Ovary (tissue), 9 donors: ENCODE results near the gene SLC39A7. TPM values are rescaled to one million over a fixed set of nuclear protein-coding genes. Genes with fewer than 3 reads are reported as not detected.
A peak's percentile ranks its signal among the peaks of the same experiment; 100 is the strongest.

Experiments
- DNase-seq, 5 donors: peaks; one replicate each; pipeline ENCODE4 v3.0.0-alpha.2; 2019 to 2020
- H3K27ac ChIP-seq, 2 donors: fragments of 200-600 bp; one replicate each; pipeline versions ENCODE4 v1.5.1 to v1.8.0; 2019 to 2022
- H3K27me3 ChIP-seq: fragments of 200-600 bp; one replicate; pipeline ENCODE4 v1.8.0; 2022
- H3K36me3 ChIP-seq: fragments of 200-600 bp; sonication (generic); one replicate; pipeline ENCODE4 v1.5.1; 2019
- H3K4me1 ChIP-seq: one replicate; pipeline ENCODE4 v1.8.1; 2013; ENCODE audit warnings: mild to moderate bottlenecking, moderate library complexity; ENCODE audit not compliant: insufficient read depth
- H3K4me3 ChIP-seq: fragments of 200-600 bp; sonication (generic); one replicate; pipeline ENCODE4 v1.5.1; 2017
- H3K9me3 ChIP-seq, 2 donors: fragments of 200-600 bp in 1 of 2; sonication (generic) in 1 of 2; one replicate each; pipeline versions ENCODE4 v1.5.1 to v1.8.1; 2013 to 2019; ENCODE audit warnings: mild to moderate bottlenecking in 1 of 2, moderate library complexity in 1 of 2
- CTCF ChIP-seq, 3 donors: fragments of 450-650 bp in 2 of 3; fragments of 200-600 bp in 1 of 3; IDR thresholded peaks; one replicate each; pipeline versions ENCODE4 v1.5.1 to v1.8.0; 2016 to 2022; ENCODE audit warnings: antibody characterized with exemption in 3 of 3, mild to moderate bottlenecking in 1 of 3
- EP300 ChIP-seq: sonication (generic); formaldehyde crosslinking; IDR thresholded peaks from one replicate; pipeline ENCODE4 v1.6.1; 2017; ENCODE audit warnings: antibody characterized with exemption
- POLR2A ChIP-seq: fragments of 450-650 bp; IDR thresholded peaks from one replicate; pipeline ENCODE4 v1.6.1; 2017; ENCODE audit warnings: antibody characterized with exemption, mild to moderate bottlenecking, moderate library complexity
- WGBS, 3 donors: extraction: QIAGEN DNeasy Blood & Tissue Kit in 1 of 3; methylation state at CpG; one replicate each; pipeline versions ENCODE4 v1.1.5 to v1.1.7; 2013 to 2017; 5-methylcytosine and 5-hydroxymethylcytosine counted together
- intact Hi-C, 4 donors: fragments of 100-400 bp; cut with DNase I; formaldehyde crosslinking; loops; one replicate each; pipeline versions ENCODE4 v1.11.0 to v1.15.1; 2022 to 2023
- polyA plus RNA-seq, 2 donors: library from polyadenylated mRNA; stranded (reverse); fragments of 200-250 nt in 1 of 2; fragments of 350-450 nt in 1 of 2; fragmentation: Illumina TruSeq in 1 of 2; extraction: RNeasy Lipid Tissue Mini Kit (QIAGEN cat#74804) in 1 of 2; gene quantifications; one replicate each; pipeline ENCODE4 v1.2.3, GENCODE V29; 2013 to 2014
- total RNA-seq, 7 donors: library from RNA; depleted of rRNA in 2 of 7; stranded (reverse); fragments of >200 nt in 2 of 7; fragmentation: NEBNext Ultra II Directional in 3 of 7; extraction: Animal tissue kit (Norgen Biotek cat#: 25700) in 3 of 7; gene quantifications; one replicate each; pipeline versions ENCODE4 v1.1.0 to v1.2.4, GENCODE V29; 2016 to 2023
- donor health status: DM: no; HTN: no; CAD: no; lungs with moderate emphysema.
- donor health status: DM: no; HTN: no; CAD: no.
- donor health status: Bipolar disorder and iron deficiency.
- donor health status: DM: yes; HTN: yes; CAD: no.
- donor health status: DM: no; HTN: no; CAD: no.
- donor health status: DM: yes; HTN: yes; CAD: no.

SLC39A7 gene
- total and polyA plus RNA-seq, 9 donors, result 27.4 to 80.0 (median 61.2) TPM

DNA sequence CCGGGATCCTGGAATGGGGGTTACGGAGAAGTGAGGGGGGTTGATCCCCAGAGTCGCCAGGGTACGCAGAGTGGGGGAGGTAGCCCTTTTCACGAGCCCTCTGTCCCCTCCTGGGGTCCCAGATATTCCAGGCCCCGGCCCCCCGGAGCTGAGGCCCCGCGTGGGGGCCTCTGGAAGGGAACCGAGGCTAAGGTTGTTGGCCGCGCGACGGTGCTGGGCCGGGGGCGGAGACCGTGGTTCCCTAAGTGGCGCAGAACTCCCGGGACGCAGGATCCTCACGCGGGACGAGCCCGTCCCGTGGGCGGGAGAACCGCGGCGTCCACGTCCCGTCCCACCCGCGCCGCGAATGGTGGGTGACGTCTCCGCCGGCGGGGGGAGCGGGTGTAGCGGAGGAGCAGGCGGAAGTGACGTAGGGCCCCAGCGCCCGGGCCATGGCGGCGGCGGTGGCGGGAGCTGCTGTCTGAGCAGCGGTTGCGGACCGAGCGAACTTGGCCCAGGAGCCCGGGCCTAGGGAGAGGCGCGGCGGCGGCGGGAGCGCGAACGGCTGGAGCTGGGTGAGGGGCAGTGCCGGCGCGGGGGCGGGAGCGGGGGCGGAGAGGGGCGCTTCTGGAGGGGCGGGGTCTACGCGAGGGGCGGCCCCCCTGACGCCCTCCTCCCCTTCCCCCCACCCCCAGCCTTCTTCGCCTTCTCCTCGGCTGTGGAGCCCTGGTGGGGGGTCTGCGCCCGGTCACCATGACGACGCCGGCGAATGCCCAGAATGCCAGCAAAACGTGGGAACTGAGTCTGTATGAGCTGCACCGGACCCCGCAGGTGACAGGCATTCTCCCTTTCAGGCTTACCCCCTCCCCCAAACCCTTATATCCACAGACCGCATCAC is 7.7 kb downstream of the SLC39A7 start, which contains the start of gene RING1:
TSS of gene RING1 (plus strand) at position 410 of the 877 bp plus-strand sequence. CDS start at position 733, 323 bp downstream.
- intact Hi-C loops, result no loop called here
- Histone ChIP-seq H3K27me3 (no peaks in the 10 kb centered on the region), H3K27ac (peak within 1 kb of the TSS; percentile 88 to 98), H3K9me3 (no peaks in the 10 kb centered on the region), H3K4me3 (peak within 1 kb of the TSS; percentile 74), H3K4me1 (peaks cover 26% of the 10 kb centered on the region), H3K36me3 (no peaks in the 10 kb centered on the region)
- DNase-seq, result peak; percentile 88 to 94 (median 93)
- WGBS, 3 donors, result 0 to 1% (median 1%) methylated on average over 66 to 85 of the region's 86 CpGs
- TF ChIP-seq EP300, result no peak
- TF ChIP-seq CTCF (IDR thresholded peaks at IDR 0.05), result peak in 2 of 3 donors; percentile 20 to 43
- peak; percentile 100 for TF ChIP-seq POLR2A

GRCh38 chr6:33209856-33210255 is 9.2 kb downstream of the SLC39A7 start:
- intact Hi-C loops, result no loop called here
- WGBS, 3 donors, result 87 to 92% (median 90%) methylated on average over 9 to 10 of the region's 10 CpGs
- TF ChIP-seq CTCF (IDR thresholded peaks at IDR 0.05) (no peak), EP300 (no peak), POLR2A (no peak)
- H3K4me3 ChIP-seq, result no peak overlapping the region
- H3K27ac ChIP-seq, result no peak overlapping the region
- no peaks in the 10 kb centered on the region for H3K27me3 ChIP-seq
- no peak for DNase-seq
- no peaks in the 10 kb centered on the region for H3K9me3 ChIP-seq
- H3K36me3 ChIP-seq, result no peaks in the 10 kb centered on the region
- H3K4me1 ChIP-seq, result peaks cover 20% of the 10 kb centered on the region

GRCh38 chr6:33211136-33211535 is 10.5 kb downstream of the SLC39A7 start:
- WGBS, 3 donors, result 70 to 74% (median 73%) methylated on average over 17 of the region's 17 CpGs

More at GRCh38 chr6:33211136-33211535, 10.5 kb downstream of the SLC39A7 start:
- no peaks in the 10 kb centered on the region for H3K36me3 ChIP-seq
- peaks cover 15% of the 10 kb centered on the region for H3K4me1 ChIP-seq
- intact Hi-C loops, result no loop called here
- no peaks in the 10 kb centered on the region for H3K27me3 ChIP-seq
- TF ChIP-seq CTCF (IDR thresholded peaks at IDR 0.05) (no peak), POLR2A (no peak), EP300 (no peak)
- DNase-seq, result no peak
- no peak overlapping the region for H3K27ac ChIP-seq
- H3K9me3 ChIP-seq, result no peaks in the 10 kb centered on the region
- H3K4me3 ChIP-seq, result no peak overlapping the region
